ENCODE data around the gene S100PBP.
"Not testable (repeated sequence)": the region's sequence is repeated elsewhere in the genome, so short reads cannot be mapped to it uniquely, and the experiment has no call there.

The S100PBP gene

DNA sequence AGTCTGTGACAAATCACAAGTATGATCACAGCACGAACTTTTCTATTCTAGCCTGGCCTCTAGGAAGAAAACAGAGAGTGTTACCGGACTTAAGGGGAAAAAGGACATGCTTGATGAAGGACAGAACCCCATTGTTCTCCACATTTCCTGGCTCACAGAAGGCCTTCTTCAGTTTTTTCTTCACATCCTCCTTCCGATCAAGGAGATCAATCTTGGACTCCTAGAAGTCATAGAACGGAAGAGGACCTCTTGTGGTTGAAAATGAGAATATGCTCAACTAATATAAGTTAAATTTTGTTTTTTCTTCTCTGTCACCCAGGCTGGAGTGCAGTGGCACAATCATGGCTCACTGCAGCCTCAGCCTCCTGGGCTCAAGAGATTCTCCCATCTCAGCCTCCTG, 30.6 kb upstream of the S100PBP start:
- DNase-seq: no peak

DNA sequence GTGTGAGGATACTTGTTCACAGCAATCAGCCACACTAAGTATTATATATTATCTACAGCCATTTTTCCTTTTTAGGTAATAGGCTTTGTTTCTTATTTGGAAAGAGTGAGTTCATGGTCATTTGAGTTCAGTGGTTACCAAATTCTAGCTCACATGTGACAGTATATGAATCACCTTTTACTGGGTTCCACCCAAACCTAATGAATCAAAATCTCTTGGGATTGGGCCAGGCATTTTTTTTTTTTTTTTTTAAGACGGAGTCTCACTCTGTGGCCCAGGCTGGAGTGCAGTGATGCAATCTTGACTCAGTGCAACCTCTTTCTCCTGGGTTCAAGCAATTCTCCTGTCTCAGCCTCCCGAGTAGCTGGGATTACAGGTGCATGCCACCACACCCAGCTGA, 28.1 kb upstream of the S100PBP start:
- not testable (repeated sequence) for DNase-seq

DNA sequence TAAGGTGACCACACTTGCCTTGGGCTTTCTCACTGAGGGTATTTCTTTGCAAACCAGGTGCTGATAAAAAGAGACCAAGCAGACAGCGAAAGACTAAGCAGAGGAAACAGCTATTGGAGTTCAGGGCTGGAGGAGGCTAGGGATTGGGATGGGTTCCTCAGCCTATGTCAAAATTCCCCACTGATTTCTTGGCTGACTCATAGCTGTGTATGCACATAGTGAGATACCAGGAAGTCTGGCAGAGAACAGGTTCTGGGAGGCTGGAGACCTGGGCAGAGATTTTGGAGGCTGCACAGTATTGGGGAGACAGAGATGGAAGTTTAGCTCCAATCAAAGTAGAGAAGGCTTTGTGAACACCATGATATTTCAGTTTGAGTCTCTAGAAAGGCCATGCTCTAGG, 25.6 kb upstream of the S100PBP start:
- no peak for DNase-seq

DNA sequence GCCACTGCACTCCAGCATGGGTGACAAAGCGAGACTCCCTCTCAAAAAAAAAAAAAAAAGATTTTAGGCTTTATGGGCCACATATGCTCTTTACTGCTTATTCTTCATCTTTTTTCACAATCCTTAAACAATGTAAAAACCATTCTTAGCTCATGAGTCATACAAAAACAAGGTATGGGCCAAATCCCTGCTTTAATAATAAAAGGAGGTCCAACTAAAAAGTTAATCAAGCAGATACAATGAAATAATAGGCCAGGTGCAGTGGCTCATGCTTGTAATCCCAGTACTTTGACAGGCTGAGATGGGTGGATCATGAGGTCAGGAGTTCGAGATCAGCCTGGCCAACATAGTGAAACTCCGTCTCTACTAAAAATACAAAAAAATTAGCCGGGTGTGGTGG, 21.7 kb upstream of the S100PBP start:
- not testable (repeated sequence) for DNase-seq

DNA sequence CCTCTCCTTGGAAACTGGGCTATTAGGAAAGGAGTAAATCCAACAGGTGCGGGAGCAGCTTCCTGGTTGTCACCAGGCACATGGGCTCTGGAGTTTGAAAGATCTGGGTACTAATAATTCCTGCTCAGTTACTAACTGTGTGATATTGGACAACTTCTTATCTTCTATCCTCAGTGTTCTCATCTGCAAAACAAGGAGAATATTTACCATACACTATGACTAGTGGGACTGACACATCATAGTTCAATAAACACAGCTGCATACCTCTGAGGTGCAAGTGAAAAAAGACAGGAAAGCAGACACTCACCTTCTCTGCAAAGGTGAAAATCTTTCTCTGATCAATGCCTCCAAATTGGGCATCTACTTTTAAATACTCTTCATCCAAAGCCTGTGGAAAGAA, 20.0 kb upstream of the S100PBP start:
- DNase-seq: no peak

DNA sequence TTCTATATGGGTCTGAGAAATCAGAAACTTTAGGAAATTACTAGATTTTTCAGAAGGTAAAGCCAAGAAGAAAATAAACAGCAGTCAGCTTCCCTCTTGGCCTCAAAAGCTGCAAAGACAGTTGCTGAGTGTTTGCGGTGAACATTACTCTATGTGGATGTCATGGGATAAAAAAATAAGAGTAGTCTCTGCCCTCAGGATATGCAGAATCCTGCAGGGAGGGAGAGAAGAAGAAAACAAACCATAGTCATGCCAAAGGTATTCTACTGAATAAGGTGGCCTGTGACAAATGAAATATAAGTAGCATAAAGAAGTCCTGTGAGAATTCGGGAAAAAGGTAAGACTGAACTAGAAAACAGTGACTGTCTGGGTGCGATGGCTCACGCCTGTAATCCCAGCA, 19.3 kb upstream of the S100PBP start:
- no peak for DNase-seq

DNA sequence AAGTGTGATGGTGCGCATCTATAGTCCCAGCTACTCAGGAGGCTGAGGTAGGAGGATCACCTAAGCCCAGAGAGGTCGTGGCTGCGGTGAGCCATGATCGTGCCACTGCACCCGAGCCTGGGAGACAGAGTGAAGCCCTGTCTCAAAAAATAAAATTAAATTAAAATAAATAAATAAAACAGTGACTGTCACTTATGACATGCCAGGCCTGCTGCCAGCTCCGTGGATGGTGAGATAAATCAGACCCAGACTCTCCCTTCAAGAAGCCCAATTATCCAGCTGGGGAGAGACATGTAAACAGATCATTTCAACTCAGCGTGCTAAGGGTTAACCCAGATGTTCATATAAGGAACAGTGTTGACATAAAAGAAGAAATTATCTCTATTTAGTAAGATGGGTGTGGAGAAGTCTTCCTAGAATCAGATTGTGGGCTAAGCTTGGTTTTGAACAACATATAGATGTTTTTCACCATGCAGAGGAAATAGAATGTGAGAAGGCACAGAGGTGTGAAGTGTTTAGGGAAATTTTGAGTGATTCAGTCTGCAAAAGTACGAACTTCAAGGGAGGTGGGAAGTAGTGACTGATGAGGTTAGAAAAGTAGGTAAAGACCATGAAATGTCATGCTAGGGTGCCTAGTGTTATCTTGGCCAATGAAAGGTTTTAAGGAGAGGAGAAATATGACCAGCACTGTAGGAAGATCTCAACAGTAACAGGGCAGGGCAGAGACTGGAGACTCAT, 18.6 kb upstream of the S100PBP start:
- DNase-seq: peak; percentile 46

DNA sequence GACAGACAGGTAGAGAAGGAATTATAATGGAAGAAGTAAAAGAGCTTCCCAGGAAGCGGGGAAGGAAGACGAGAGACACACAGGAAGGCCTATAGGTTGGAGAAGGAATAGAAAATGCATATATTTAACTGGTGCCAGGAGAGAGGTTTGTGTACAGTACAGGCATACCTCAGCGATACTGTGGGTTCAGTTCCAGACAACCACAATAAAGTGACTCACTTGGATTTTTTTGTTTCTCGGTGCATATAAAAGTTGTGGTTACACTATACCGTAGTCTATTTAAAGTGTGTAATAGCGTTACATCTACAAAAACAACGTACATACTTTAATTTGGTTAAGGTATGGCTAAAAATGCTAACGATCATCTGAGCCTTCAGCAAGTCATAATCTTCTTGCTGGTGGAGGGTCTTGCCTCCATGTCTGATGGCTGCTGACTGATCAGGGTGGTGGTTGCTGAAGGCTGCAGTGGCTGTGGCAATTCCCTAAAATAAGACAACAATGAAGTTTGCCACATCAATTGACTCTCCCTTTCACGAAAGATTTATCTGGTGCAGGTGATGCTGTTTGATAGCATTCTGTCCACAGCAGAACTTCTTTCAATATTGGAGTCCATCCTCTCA, 16.2 kb upstream of the S100PBP start:
- DNase-seq: peak; percentile 60

DNA sequence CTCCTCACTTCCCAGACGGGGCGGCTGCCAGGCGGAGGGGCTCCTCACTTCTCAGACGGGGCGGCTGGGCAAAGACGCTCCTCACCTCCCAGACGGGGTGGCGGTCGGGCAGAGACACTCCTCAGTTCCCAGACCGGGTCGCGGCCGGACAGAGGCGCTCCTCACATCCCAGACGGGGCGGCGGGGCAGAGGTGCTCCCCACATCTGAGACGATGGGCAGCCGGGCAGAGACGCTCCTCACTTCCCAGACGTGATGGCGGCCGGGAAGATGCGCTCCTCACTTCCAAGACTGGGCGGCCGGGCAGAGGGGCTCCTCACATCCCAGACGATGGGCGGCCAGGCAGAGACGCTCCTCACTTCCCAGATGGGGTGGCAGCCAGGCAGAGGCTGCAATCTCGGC, 13.0 kb upstream of the S100PBP start:
- DNase-seq: not testable (repeated sequence)

DNA sequence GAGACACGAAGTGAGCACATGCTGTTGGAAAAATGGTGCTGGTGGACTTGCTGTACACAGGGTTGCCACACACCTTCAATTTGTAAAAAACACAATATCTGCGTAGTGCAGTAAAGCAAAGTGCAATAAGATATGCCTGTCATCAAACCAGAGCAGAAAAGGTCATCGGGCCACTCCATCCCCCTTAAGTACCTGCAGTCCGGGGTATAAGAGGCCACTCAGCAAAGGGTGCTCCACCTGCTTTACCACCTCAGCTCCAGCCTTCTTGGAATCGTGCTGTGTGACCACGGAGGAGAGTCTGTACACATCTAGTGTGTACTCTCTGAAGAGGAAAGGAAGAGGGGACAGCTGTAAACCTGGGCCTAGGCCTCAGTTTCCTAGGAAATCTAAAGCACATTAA, 11.2 kb upstream of the S100PBP start:
- no peak for DNase-seq

DNA sequence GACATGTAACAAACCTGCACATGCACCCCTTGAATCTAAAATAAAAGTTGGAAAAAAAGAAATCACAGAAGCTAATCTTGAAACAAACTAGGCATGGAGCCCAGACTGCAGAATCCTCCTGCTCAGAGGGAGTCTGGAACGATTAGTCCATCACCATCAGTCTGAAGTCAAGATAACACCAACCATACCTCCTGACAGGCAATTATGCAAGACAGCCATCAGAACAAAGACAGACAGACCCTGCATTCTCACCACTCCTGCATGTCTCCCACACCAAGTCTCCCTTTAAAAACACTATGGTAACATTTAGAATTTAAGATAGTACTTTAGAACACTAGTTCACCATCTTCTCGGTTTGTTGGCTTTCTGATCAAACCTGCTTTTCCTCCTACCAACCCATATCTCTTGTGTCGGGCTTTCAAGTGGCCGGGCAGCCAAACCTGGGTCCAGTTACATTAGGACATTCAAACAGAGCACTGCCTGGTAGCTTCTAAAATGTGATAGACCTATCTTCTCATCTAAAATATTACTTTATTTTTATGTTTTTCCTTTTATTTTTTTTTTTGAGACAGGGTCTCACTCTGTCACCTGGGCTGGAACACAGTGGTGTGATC, 10.4 kb upstream of the S100PBP start:
- DNase-seq: no peak

DNA sequence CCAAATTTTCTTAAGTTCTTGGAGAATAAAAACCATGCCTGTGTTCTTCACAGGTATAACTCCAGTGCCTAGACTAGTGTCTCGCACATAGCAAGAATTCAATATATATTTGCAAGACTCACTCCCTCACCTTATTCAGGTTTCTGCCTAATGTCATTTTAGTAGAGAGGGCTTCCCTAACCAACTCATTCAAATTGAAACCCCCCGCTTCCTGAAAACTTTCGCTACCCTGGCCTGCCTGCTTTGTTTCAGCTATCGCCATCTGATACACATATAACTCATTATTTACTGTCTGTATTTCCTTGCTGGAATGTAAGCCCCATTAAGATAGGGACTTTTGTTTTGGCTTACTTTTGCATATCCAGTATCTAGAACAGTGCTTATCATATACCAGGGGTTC, 8.9 kb upstream of the S100PBP start:
- DNase-seq: no peak

DNA sequence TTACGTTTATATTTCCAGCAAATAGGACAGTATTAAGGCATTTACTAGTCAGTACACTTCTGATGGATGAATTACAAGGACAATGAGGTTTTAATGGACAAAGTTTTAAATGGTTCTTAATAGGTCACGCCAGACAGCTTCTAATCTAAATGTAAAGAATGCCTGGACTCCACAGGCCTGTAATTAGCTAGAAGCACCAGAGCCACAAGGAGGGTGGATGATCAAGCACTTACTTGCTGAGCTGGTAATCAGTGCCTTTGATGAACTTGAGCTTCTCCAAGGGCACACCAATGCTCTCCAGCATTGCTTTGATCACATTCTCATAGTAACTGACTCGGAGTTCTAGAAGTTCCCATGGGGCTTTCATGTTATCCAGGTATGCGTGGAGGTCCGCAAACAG, 7.1 kb upstream of the S100PBP start:
- no peak for DNase-seq

DNA sequence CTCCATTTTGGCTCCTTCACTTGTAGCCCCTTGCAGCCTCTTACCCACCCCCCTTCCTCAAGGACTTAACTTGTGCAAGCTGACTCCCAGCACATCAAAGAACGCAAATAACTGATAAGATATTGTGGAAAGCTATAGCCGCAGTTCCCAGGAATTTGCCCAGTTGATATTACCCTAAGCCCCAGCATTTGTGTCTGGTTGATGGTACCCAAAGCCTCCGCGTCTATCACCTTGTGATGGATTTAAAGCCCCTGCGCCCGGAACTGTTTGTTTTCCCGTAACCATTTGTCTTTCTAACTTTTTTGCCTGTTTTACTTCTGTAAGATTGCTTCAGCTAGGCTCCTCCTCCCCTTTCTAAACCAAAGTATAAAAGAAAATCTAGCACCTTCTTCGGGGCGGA, 6.2 kb upstream of the S100PBP start:
- no peak for DNase-seq

DNA sequence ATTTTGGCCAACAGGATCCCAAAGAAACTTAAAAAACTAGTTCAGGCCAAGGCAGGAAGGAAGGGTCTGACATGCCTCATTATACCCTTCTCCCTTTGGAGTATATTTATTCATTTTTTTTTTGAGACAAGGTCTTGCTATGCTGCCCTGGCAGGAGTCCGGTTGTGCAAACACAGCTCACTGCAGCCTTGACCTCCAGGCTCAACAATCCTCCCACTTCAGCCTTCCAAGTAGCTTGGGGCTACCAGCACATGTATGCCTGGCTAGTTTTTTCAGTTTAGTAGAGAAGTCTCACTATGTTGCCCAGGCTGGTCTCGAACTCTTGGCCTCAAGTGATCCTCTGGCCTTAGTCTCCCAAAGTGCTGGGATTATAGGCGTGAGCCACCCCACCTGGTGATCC, 5.5 kb upstream of the S100PBP start:
- no peak for DNase-seq

DNA sequence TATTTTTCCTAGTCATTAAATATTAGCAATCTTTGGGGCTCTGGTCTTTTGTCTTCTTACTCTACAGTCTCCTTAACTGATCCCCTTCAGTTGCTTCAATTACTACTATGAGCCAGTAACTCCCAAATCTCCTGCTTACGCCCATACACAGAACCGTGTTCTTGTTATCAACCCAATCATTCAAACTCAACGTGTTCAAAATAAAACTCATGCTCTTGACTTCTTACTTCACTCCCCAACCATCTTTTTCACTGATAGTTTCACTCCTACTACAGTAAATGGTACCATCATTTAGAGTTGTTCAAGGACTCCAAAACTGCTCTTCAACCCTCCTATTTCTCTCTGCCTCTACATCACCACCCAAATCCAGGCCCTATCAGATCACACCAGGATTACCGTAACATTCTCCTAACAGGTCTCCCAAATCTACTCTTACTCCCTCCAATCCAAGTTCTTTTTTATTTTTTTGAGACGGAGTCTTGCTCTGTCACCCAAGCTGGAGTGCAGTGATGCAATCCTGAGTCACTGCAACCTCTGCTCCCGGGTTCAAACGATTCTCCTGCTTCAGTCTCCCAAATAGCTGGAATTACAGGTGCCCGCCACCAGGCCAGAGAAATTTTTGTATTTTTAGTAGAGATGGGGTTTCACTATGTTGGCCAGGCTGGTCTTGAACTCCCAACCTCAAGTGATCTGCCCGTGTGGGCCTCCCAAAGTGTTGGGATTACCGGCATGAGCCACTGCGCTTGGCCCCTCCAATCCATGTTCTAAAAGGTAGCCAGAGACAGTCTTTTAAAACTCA, 3.3 kb upstream of the S100PBP start:
- no peak for DNase-seq

DNA sequence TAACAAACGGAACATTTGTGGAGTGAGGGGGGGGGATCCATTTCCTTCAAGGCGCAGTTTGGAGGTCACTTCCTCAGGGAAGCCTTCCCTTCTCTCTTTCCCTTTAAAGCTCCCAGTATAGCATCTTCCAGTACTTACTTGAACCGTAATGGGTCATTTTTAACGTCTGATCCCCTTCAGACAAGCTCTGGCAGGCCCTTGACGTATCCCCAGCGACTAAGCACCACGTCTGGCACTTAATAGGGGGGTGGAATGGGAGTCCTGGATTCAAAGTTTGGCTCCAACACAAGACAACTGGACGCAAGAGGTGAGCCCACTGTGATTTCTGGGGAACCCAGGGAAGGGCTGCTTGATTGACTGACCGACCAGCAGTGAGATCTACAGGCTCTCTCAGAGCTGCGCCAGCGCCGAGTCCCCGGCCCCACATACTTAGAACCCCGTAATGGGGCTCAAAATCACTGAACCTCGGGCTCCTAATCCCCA, 736 bp upstream of the S100PBP start:
- no peak for DNase-seq

DNA sequence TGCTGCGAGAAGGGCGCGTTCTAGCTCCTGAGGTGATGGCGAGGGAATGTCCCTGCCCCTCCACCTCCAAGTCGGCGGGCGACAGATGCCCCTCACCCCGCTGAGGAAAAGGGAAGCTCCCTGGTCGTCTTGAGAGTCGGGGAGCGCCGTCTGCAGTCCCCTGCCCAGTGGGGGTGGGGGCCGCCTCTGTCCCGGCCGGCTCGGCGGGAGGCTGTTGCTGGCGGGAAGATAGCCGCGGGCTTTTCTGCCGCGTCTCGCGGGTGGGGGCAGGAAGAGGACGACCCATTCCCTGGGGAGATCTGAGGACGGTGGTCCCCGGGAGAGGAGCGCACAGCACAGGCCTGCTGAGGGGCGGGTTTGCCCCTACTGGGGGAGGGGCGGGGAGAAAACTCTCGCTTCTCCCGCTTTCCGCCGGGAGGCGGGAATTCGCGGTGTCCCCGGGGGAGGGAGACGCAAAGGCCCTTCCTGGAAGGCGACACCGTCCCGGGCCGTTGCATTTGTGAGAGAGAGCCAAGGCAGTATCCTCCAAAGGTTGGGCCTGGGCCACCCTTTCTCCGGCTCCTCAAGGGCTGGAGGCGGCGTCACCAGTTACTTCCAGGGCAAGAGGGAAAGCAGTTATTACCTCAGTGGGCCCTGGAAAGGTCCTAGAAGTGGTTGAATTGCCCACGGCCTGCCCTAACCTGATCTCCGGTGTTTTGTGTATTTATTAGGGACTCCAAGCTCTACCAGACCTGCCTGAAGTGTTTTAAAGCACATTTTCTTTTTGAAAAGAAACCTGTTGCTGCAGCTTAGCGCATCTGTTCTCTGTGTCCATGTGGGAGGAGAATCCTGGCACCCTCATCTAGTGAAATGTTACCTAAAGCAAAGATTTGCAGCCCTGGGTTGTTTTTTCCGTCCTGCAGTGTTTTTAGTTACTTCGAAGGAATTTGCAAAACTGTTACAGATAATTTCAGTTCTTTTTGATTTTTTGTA, 648 bp downstream of the S100PBP start:
- peak; percentile 37 for DNase-seq

DNA sequence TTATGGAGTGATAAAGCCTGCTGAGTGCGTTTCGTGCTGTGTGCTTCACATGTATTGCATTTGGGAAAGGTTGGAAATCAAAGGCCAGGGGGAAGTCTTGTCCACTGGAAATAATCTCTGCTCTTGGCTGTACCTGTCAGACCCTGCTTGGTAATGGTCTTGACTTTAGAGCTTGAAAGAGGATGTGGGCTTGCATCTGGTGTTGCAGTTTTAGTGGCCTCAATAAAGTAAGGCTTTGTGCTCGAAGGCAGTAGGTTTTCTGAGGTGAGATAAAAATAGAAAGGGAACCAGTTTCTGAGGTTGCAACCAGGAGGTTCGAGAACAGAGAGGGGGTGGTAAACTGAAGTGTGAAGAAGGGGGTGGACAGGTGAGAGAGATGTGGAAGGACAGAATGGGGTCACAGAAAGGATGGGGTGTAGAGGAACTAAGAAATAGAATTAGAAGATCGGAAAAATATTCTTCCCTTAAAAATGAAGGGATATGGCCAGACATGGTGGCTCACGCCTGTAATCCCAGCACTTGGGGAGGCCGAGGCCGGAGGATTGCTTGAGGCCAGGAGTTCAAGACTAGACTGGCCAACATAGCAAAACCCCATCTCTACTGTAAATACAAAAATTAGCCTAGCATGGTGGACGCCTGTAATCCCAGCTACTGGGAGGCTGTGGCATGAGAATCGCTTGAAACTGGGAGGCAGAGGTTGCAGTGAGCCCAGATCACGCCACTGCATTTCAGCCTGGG, 1.5 kb downstream of the S100PBP start:
- peak; percentile 12 for DNase-seq

DNA sequence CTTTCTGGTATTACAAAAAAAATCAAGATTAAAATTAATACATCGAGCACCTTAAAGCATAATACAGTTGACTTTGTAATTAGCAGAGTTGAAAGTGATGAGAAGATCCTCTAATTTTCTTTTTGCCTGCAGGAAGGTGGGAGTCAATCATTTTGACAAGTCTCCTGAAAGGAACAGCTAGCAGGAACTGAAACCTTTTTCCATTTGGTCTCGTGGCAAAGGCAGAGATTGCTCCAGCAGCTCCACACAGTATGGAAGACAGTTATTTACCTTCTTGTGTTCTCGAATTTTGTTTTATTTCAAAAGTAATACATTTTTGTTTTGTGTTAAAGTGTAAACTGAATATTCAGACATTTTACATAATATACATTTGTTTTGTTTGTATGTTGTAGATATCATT, 7.7 kb downstream of the S100PBP start:
- DNase-seq: no peak

DNA sequence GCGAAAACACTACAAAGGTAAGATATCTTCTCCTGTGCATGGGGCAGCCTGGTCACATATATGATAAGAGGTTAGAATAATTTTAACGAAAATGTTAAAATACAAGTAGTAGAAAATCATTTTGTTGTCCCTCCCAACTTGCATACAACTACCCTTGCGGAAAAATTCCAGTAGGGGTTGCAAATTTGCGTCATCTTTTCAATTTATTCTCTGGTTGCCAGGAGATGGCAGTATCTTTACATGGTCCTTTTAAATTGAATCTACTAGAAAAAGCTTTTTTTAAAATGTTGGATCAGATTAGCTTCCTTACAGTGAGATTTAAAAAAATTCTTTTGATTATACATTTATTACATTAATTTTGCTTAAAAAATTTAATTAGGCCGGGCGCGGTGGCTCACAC, 10.9 kb downstream of the S100PBP start:
- DNase-seq: no peak
